Embryonic facial prominence (tissue), 1 donor: ENCODE results near the gene GMEB2.

ENCODE experiments used
- DNase-seq: peaks from one replicate; pipeline ENCODE4 v3.0.0-alpha.2; 2016; ENCODE audit errors: extremely low spot score

GMEB2 gene

GRCh38 chr20:63590218-63591146 lies 36.4 kb downstream of the GMEB2 start:
- DNase-seq = no peak

GRCh38 chr20:63589261-63590217 lies 37.4 kb downstream of the GMEB2 start:
- no peak for DNase-seq

GRCh38 chr20:63588641-63589041 lies 38.3 kb downstream of the GMEB2 start:
- no peak for DNase-seq

GRCh38 chr20:63587776-63588591 lies 38.9 kb downstream of the GMEB2 start:
- no peak for DNase-seq

- DNase-seq = no peak
These were observed 39.6 kb downstream of the GMEB2 start for GRCh38 chr20:63587256-63587655.

GRCh38 chr20:63586797-63587196 lies 40.1 kb downstream of the GMEB2 start:
- DNase-seq = no peak

- DNase-seq = no peak
These were observed 41.0 kb downstream of the GMEB2 start for GRCh38 chr20:63585616-63586565.

GRCh38 chr20:63582382-63583063 lies 44.4 kb downstream of the GMEB2 start:
- DNase-seq = no peak

GRCh38 chr20:63580796-63581461 lies 46.0 kb downstream of the GMEB2 start:
- DNase-seq = no peak

- DNase-seq = no peak
These were observed 47.7 kb downstream of the GMEB2 start for GRCh38 chr20:63579017-63579694.

- no peak for DNase-seq
These were observed 48.5 kb downstream of the GMEB2 start for GRCh38 chr20:63578224-63579016.

GRCh38 chr20:63577317-63577894 lies 49.5 kb downstream of the GMEB2 start:
- DNase-seq = no peak

GRCh38 chr20:63576311-63576710 lies 50.6 kb downstream of the GMEB2 start:
- DNase-seq = no peak

GRCh38 chr20:63574829-63575743 lies 51.8 kb downstream of the GMEB2 start:
- no peak for DNase-seq

GRCh38 chr20:63574156-63574828 lies 52.6 kb downstream of the GMEB2 start, which contains the start of gene HELZ2:
Gene HELZ2, minus strand, starts transcription at chr20:63574239. Its CDS starts 1,854 bp downstream, at chr20:63572385.
- DNase-seq = no peak
